HUES48 (cell line): Measurements from ENCODE around the gene PHF23.

Experiments used
- H3K27ac ChIP-seq: one replicate; pipeline ENCODE4 v1.7.0; 2013; ENCODE audit warnings: low read depth, low read length, inconsistent platforms
- H3K27me3 ChIP-seq: 2 replicates; pipeline ENCODE4 v1.6.1; 2013; ENCODE audit warnings: mild to moderate bottlenecking, low read length; ENCODE audit not compliant: control insufficient read depth, insufficient read depth
- H3K36me3 ChIP-seq: 2 replicates; pipeline ENCODE4 v1.6.1; 2013; ENCODE audit warnings: low read length; ENCODE audit not compliant: control insufficient read depth, insufficient read depth
- H3K4me1 ChIP-seq: 2 replicates; pipeline ENCODE4 v1.6.1; 2013; ENCODE audit warnings: mild to moderate bottlenecking, low read length; ENCODE audit not compliant: control insufficient read depth, insufficient read depth
- H3K4me3 ChIP-seq: 2 replicates; pipeline ENCODE4 v1.5.1; 2013; ENCODE audit warnings: mild to moderate bottlenecking, low read depth, low read length
- H3K9ac ChIP-seq: 2 replicates; pipeline ENCODE4 v1.6.1; 2013; ENCODE audit warnings: mild to moderate bottlenecking, low read depth, low read length, moderate library complexity
- H3K9me3 ChIP-seq: 2 replicates; pipeline ENCODE4 v1.6.1; 2013; ENCODE audit warnings: low read length; ENCODE audit not compliant: control insufficient read depth, insufficient read depth

Gene PHF23

GRCh38 chr17:7266784-7267183 is 27.5 kb upstream of the PHF23 start:
- no peak overlapping the region for H3K4me3 ChIP-seq
- H3K27ac ChIP-seq = no peak overlapping the region
- no peaks in the 10 kb centered on the region for H3K9me3 ChIP-seq
- H3K4me1 ChIP-seq = peaks cover 14% of the 10 kb centered on the region; the same call in 1 of the 2 replicates
- H3K27me3 ChIP-seq = no peaks in the 10 kb centered on the region
- no peaks in the 10 kb centered on the region for H3K36me3 ChIP-seq
- H3K9ac ChIP-seq = no peak overlapping the region

DNA sequence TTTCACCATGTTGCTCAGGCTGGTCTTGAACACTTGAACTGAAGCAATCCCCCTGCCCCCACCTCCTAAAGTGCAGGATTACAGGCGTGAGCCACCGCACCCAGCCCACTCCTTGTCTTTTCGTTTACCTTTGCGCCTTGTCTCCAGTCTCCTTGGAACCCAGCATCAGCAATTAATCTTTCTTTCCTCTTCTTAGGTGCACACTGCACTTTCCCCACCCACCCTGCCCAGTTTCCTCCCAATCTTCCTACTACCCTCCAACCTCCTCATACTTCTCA is 24.5 kb upstream of the PHF23 start:
- H3K4me1 ChIP-seq = peaks cover 14% of the 10 kb centered on the region; the same call in 1 of the 2 replicates
- peak overlapping the region; percentile 89 for H3K27ac ChIP-seq
- H3K27me3 ChIP-seq = no peaks in the 10 kb centered on the region
- peaks cover 13% of the 10 kb centered on the region for H3K36me3 ChIP-seq
- H3K9me3 ChIP-seq = no peaks in the 10 kb centered on the region
- H3K4me3 ChIP-seq = peak overlapping the region; percentile 91
- peak overlapping the region; percentile 38; the same call in 1 of the 2 replicates for H3K9ac ChIP-seq

- Histone ChIP-seq H3K4me3 (peak overlapping the region; percentile 91), H3K9me3 (no peaks in the 10 kb centered on the region), H3K36me3 (peaks cover 19% of the 10 kb centered on the region), H3K27ac (peak overlapping the region; percentile 89), H3K27me3 (no peaks in the 10 kb centered on the region), H3K4me1 (peaks cover 14% of the 10 kb centered on the region; the same call in 1 of the 2 replicates), H3K9ac (peak overlapping the region; percentile 51)
Measured at GRCh38 chr17:7262935-7263800, 23.9 kb upstream of the PHF23 start.

- Histone ChIP-seq H3K27me3 (no peaks in the 10 kb centered on the region), H3K4me3 (peak within 1 kb of the TSS; percentile 91), H3K4me1 (peaks cover 14% of the 10 kb centered on the region; the same call in 1 of the 2 replicates), H3K9me3 (no peaks in the 10 kb centered on the region), H3K36me3 (peaks cover 22% of the 10 kb centered on the region), H3K9ac (peak within 1 kb of the TSS; percentile 99), H3K27ac (peak within 1 kb of the TSS; percentile 89)
Measured at GRCh38 chr17:7262192-7262934, 23.1 kb upstream of the PHF23 start, which contains the start of gene CLDN7. TSS of gene CLDN7 (minus strand) at chr17:7262478. CDS start at chr17:7262043, 435 bp downstream.

DNA sequence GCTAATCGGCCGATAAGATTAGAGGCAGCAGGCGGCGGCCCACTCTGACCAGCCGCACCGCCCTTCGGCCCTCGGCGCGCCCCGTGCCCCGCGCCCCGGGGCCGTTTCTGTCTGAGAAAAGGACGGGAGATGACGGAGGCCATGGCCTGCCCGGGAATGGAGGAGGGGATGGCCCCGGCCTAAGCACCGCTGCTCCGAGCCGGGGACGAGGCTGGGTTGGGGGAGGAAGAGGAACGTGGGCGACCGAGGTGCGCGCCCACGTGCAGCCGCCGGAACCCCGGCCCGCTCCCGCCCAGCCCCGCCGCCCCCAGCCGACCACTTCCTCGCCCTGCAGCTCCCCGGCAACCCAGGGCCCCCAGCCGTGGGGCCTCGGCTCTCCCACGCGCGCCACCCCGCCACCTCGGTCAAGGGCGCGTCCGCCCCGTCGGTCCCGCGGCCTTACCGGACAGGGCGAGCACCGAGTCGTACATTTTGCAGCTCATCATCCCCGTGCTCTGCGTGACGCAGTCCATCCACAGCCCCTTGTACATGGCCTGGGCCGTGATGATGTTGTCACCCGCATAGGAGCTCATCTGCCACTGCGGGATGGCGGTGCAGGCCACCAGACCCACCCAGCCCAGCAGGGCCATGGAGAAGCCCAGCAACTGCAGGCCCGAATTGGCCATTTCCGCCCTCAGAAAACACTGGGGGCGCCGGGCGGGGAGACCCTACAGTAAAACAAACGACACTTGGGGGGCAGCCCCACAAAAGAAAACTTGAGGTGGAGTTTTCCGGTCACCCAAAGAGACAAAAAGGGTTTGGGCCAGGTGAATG is 22.3 kb upstream of the PHF23 start:
- H3K27ac ChIP-seq = peak overlapping the region; percentile 89

GRCh38 chr17:7260651-7261378 is 21.6 kb upstream of the PHF23 start:
- Histone ChIP-seq H3K4me1 (peaks cover 14% of the 10 kb centered on the region; the same call in 1 of the 2 replicates), H3K9me3 (no peaks in the 10 kb centered on the region), H3K36me3 (peaks cover 38% of the 10 kb centered on the region), H3K27ac (peak overlapping the region; percentile 89), H3K9ac (peak overlapping the region; percentile 99), H3K27me3 (no peaks in the 10 kb centered on the region), H3K4me3 (peak overlapping the region; percentile 91)

More for the DNA sequence above, 22.3 kb upstream of the PHF23 start:
- Histone ChIP-seq H3K4me1 (peaks cover 14% of the 10 kb centered on the region; the same call in 1 of the 2 replicates), H3K27me3 (no peaks in the 10 kb centered on the region), H3K9ac (peak overlapping the region; percentile 99), H3K4me3 (peak overlapping the region; percentile 91), H3K36me3 (peaks cover 30% of the 10 kb centered on the region), H3K9me3 (no peaks in the 10 kb centered on the region)

DNA sequence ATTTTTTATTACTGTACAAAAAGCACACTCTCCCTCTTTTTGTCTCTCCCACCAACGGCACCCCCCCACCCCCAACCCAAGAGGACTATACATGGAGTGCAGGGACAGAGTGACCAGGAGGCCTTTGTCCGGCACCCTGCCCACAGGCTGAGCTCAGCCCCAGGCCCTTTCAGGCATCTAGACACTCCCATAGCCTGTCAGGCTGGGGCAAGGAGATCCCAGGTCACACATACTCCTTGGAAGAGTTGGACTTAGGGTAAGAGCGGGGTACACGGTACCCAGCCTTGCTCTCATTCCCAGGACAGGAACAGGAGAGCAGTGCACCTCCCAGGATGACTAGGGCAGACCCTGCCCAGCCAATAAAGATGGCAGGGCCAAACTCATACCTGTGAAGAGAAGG is 20.9 kb upstream of the PHF23 start:
- Histone ChIP-seq H3K9me3 (no peaks in the 10 kb centered on the region), H3K36me3 (peaks cover 42% of the 10 kb centered on the region), H3K27ac (peak overlapping the region; percentile 89), H3K9ac (peak overlapping the region; percentile 99; the same call in 1 of the 2 replicates), H3K4me1 (peaks cover 14% of the 10 kb centered on the region; the same call in 1 of the 2 replicates), H3K27me3 (no peaks in the 10 kb centered on the region), H3K4me3 (peak overlapping the region; percentile 91)

- peaks cover 48% of the 10 kb centered on the region for H3K36me3 ChIP-seq
- no peak overlapping the region for H3K9ac ChIP-seq
- no peaks in the 10 kb centered on the region for H3K27me3 ChIP-seq
- no peak overlapping the region for H3K27ac ChIP-seq
- H3K4me3 ChIP-seq = no peak overlapping the region
- no peaks in the 10 kb centered on the region for H3K9me3 ChIP-seq
- peaks cover 13% of the 10 kb centered on the region; the same call in 1 of the 2 replicates for H3K4me1 ChIP-seq
Measured at GRCh38 chr17:7259555-7259889, 20.3 kb upstream of the PHF23 start.

DNA sequence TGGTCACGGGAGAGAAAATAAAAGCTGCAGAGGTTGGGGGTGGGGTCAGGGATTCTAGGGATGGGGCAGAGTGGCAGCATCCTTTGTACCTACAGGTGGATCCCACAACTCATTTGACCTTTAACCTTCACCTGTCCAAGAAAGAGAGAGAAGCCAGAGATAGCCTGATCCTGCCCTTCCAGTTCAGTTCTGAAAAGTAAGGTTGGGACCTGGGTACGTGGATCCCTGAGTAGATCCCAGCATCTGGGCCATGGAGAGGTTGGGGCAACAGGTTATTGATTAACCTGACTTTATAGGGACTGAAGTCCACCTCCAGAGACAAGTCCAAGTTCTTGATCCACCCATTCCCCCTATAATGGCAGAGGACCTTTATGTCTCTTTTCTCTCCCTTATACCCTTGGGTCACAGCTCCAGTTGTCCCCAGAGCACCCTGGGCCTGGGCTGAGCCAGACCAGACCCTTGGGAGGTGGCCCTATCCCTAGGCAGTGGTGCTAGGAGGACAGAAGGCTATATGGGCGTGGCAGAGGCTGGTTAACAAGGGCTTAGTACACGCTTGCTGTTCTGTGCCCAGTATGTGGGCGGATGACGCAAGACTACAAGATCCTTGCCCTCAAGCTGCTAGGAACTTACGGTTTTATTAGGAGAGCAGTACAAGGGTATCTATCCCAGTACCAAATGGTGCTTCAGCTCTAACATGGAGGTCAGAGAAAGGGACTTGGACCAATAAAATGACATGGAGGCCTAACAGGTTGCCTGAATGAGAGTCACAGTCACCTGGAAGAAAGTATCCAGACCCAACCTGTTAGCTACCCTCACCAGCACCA is 19.7 kb upstream of the PHF23 start:
- Histone ChIP-seq H3K9me3 (no peaks in the 10 kb centered on the region), H3K27ac (no peak overlapping the region), H3K36me3 (peaks cover 53% of the 10 kb centered on the region), H3K4me3 (no peak overlapping the region), H3K27me3 (no peaks in the 10 kb centered on the region), H3K4me1 (peaks cover 7% of the 10 kb centered on the region; the same call in 1 of the 2 replicates), H3K9ac (no peak overlapping the region)
